Panc1 (cell line): ENCODE results near the gene CNDP1. TPM values are rescaled to one million over a fixed set of nuclear protein-coding genes. Genes with fewer than 3 reads are reported as not detected.

ENCODE experiments used
- ATAC-seq: fragments of 200-7000 bp; cut with Tn5 transposase; 2 replicates; pipeline ENCODE4 v1.9.1; 2020; ENCODE audit warnings: mild to moderate bottlenecking, moderate library complexity
- BruUV-seq: library from RNA; stranded (reverse); fragments of 400-500 nt; replicated peaks from 2 replicates; lab custom pipeline; 2021; lab: Mats Ljungman, UMichigan
- CTCF ChIA-PET: fragments of 300-600 bp; sonication (Branson Sonifier 250); formaldehyde crosslinking; loops from one replicate; lab custom pipeline; 2022; ENCODE audit warnings: antibody characterized with exemption; lab: Charles Lee
- POLR2A ChIA-PET: fragments of 300-600 bp; sonication (Branson Sonifier 250); formaldehyde crosslinking; loops from one replicate; lab custom pipeline; 2022; ENCODE audit warnings: antibody characterized with exemption; lab: Charles Lee
- DNase-seq: peaks from one replicate; pipeline ENCODE4 v3.0.0-alpha.2; 2010; ENCODE audit warnings: low read depth, low spot score
- H3K27ac ChIP-seq: 2 replicates; pipeline ENCODE4 v1.5.1; 2011; ENCODE audit warnings: mild to moderate bottlenecking, low read length, inconsistent platforms
- H3K27me3 ChIP-seq: fragments of 200-500 bp; sonication (Bioruptor generic); 2 replicates; pipeline ENCODE4 v1.6.0; 2014; ENCODE audit warnings: low read length, inconsistent platforms; ENCODE audit not compliant: control insufficient read depth, insufficient read depth
- H3K36me3 ChIP-seq: fragments of 200-500 bp; sonication (Bioruptor generic); 2 replicates; pipeline ENCODE4 v1.5.1; 2014; ENCODE audit warnings: inconsistent platforms, mild to moderate bottlenecking, low read length, moderate library complexity; ENCODE audit not compliant: control insufficient read depth, insufficient read depth
- H3K4me1 ChIP-seq: 2 replicates; pipeline ENCODE4 v1.5.1; 2011; ENCODE audit warnings: inconsistent platforms, mild to moderate bottlenecking, low read length, moderate library complexity; ENCODE audit not compliant: control insufficient read depth, insufficient read depth
- H3K4me3 ChIP-seq, 2 experiments: 2 replicates each; pipeline ENCODE4 v1.5.1; 2011 to 2012; ENCODE audit warnings: low read depth in 2 of 2, low read length in 2 of 2, mild to moderate bottlenecking in 2 of 2, inconsistent platforms in 1 of 2, moderate library complexity in 1 of 2
- H3K9me3 ChIP-seq: fragments of 200-500 bp; sonication (Bioruptor generic); 2 replicates; pipeline ENCODE4 v1.5.1; 2014; ENCODE audit warnings: low read depth, mild to moderate bottlenecking, inconsistent platforms, low read length, moderate library complexity; ENCODE audit not compliant: control insufficient read depth, insufficient read depth
- CTCF ChIP-seq: fragments of 450-650 bp; IDR thresholded peaks from 2 replicates; pipeline ENCODE4 v1.5.1; 2017; ENCODE audit warnings: mild to moderate bottlenecking
- POLR2AphosphoS5 ChIP-seq: IDR thresholded peaks from 2 replicates; pipeline ENCODE4 v1.6.1; 2012; ENCODE audit warnings: mild to moderate bottlenecking, low read depth, low read length, moderate library complexity
- REST ChIP-seq, 2 experiments: IDR thresholded peaks; 2 replicates each; pipeline ENCODE4 v1.6.1; 2011 to 2012; ENCODE audit warnings: low read depth in 2 of 2, control low read depth in 1 of 2, low read length in 1 of 2, mild to moderate bottlenecking in 1 of 2, moderate library complexity in 1 of 2; ENCODE audit not compliant: insufficient read depth in 1 of 2
- SIN3A ChIP-seq: IDR thresholded peaks from 2 replicates; pipeline ENCODE4 v1.6.1; 2012; ENCODE audit warnings: low read depth, mild to moderate bottlenecking, low read length, moderate library complexity, borderline replicate concordance; ENCODE audit not compliant: insufficient read depth
- TCF7L2 ChIP-seq: IDR thresholded peaks from 2 replicates; pipeline ENCODE4 v1.6.1; 2011; ENCODE audit warnings: mild to moderate bottlenecking, low read depth, low read length, inconsistent platforms
- in situ Hi-C: cut with HindIII; loops from 2 replicates; pipeline ENCODE4 v1.10.0; 2016; ENCODE audit warnings: low sequenced_read_pairs, low pct_unique_long_range_greater_than_20kb
- intact Hi-C: fragments of 100-400 bp; cut with micrococcal nuclease; formaldehyde crosslinking; loops from one replicate; pipeline ENCODE4 v1.10.0; 2022; ENCODE audit not compliant: unreplicated experiment
- total RNA-seq: library from RNA; stranded (reverse); gene quantifications from one replicate; pipeline ENCODE4 v1.2.1, GENCODE V29; 2021; ENCODE audit not compliant: unreplicated experiment

The CNDP1 gene
- total RNA-seq, 1 experiment from 2014 or later, result not detected

- DNase-seq, result no peak
- no TSS peak for BruUV-seq
- in situ Hi-C loops, result no loop called here
- ATAC-seq, result no peak
- Histone ChIP-seq H3K4me1 (no peaks in the 10 kb centered on the region), H3K36me3 (no peaks in the 10 kb centered on the region), H3K4me3 (no peak overlapping the region), H3K9me3 (no peaks in the 10 kb centered on the region), H3K27ac (no peak overlapping the region), H3K27me3 (no peaks in the 10 kb centered on the region; the same call in 1 of the 2 replicates)
- CTCF ChIA-PET, result interaction anchor here (1.0 kb wide), 1 partner anchor 21 kb away, joined by 3 read pairs; no protein-coding TSS in a partner anchor
- POLR2A ChIA-PET, result interaction anchor here (0.6 kb wide), 1 partner anchor 41 kb away, joined by 4 read pairs; no protein-coding TSS in a partner anchor
- TF ChIP-seq POLR2AphosphoS5 (no peak), CTCF (no peak), REST (IDR thresholded peaks at IDR 0.05; ENCODE audit: insufficient read depth in 1 of 2, low read depth in 2 of 2, low read length in 1 of 2) (no peak), TCF7L2 (no peak), SIN3A (no peak)
- intact Hi-C loops, result no loop called here
Observed at GRCh38 chr18:74531043-74531442, 3.3 kb upstream of the CNDP1 start.

GRCh38 chr18:74532511-74533025, 1.7 kb upstream of the CNDP1 start:
- no peak for DNase-seq
- POLR2A ChIA-PET, result no interaction called here
- intact Hi-C loops, result no loop called here

More at GRCh38 chr18:74532511-74533025, 1.7 kb upstream of the CNDP1 start:
- Histone ChIP-seq H3K27me3 (no peaks in the 10 kb centered on the region; the same call in 1 of the 2 replicates), H3K9me3 (no peaks in the 10 kb centered on the region), H3K27ac (no peak overlapping the region), H3K4me1 (no peaks in the 10 kb centered on the region), H3K36me3 (no peaks in the 10 kb centered on the region), H3K4me3 (no peak overlapping the region)
- no peak for TF ChIP-seq REST (IDR thresholded peaks at IDR 0.05; ENCODE audit: insufficient read depth in 1 of 2, low read depth in 2 of 2, low read length in 1 of 2)
- TF ChIP-seq POLR2AphosphoS5, result no peak
- TF ChIP-seq TCF7L2, result no peak
- no peak for TF ChIP-seq CTCF
- TF ChIP-seq SIN3A, result no peak
- BruUV-seq, result no TSS peak
- in situ Hi-C loops, result no loop called here
- CTCF ChIA-PET, result no interaction called here
- no peak; the same call in 1 of the 2 replicates for ATAC-seq
